ENCODE data around the gene KLK10.
"Not testable (repeated sequence)": the region's sequence is repeated elsewhere in the genome, so short reads cannot be mapped to it uniquely, and the experiment has no call there.

The KLK10 gene

DNA sequence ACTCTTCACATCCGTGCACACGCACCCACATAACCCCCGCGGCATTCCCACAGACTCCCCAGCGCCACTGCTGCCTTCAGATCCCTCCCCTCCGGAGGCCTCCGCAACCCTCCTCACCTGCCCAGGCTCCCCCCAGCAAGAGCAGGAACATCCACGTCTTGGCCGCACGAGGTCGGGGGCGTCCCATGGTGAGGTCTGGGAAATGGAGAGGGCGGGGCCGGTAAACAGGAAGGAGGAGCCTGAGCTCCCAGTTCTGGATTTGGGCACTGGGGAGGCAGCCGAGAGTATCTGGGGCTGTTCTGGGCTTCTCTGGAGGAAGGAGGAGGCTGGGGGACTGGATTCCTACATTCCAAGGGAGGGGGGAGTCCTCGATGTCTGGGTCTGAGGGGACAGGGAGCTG is 18.5 kb downstream of the KLK10 start:
- no peak for DNase-seq

DNA sequence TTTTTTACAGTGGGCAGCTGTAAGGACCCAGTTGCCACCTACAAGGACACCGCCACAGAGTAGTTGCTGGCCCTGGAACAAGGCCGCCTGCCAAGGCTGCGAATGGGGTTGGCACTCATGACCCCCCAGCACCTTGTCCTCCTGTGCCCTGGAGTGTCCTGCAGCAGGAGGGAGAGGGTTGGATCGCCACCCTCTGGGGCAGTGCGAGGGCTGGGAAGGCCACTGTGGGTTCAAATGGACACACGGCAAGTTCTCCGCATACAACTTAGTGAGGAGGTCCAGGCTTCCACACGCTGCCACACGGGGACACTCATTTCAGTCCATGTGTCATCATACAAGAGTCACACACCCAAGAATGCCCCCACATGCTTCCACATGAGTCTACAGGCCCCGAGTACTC is 19.1 kb downstream of the KLK10 start:
- no peak for DNase-seq

DNA sequence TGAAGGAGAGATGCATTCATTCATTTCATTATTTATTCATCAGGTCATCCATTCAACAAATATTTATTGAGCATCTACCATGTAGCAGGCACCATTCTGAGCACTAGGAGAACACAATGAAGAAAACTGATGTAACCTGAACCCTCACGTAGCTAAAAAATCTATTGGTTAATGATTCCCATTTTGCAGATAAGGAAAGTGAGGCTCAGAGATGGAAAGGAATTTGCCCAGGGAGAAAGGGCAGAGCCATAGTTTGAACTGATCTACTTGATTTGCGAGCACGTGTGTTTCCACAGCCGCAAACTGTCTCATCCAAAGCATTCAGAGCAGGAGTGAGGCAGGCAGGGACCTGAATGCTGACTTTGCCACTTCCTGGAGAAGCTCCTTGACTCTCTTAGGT is 20.8 kb downstream of the KLK10 start:
- no peak for DNase-seq

DNA sequence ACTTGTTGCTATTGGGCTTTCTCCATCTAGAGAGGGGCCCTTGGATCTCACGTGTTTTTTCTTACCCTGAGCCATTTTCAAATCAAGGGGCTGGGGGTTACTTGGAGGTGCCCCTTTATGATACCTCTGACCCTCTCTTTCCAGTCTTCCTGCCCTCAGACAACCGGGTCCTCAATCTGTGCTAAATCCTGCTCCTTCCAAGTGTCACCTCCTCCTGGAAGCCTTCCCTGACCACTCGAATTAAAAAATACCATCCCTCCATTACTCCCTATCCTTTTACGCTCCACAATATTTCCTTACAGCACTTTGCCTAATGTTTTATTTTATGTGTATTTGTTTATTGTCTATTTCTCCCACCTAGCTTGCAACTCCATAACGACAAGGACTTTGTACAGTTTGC is 21.4 kb downstream of the KLK10 start:
- DNase-seq, result no peak

DNA sequence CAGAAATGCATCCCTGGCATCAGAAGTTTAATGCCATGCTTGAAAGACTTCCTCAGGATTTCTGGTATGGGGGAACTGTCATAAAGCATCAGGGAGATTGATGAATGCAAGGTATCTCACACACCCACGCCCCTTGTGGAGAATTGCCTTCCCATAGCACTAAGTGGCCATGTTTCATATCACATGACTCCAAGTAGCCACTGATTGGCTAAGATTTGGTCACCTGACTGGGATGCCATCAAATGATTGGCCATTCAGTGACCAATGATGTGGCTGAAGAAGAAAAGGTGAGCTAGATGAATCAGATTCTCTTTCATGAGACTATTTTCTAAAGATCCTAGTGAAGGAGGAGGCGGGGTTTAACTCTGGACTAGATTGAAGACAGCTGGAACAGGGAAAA is 25.4 kb downstream of the KLK10 start:
- no peak for DNase-seq

DNA sequence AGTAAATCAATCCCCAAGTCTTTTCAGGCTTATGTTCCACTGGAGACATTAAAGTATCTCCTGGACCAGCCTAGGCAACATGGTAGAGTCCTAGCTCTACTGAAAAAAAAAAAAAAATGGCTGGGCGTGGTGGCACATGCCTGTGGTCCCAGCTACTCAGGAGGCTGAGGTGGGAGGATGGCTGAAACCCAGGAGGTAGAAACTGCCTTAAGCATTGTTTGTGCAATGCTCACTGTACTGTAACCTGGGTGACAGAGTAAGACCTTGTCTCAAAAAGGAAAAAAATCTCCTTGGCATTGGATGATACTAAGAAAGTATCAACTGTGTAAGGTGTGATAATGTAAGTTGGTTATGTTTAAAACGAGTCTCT is 26.9 kb downstream of the KLK10 start:
- DNase-seq, result no peak

DNA sequence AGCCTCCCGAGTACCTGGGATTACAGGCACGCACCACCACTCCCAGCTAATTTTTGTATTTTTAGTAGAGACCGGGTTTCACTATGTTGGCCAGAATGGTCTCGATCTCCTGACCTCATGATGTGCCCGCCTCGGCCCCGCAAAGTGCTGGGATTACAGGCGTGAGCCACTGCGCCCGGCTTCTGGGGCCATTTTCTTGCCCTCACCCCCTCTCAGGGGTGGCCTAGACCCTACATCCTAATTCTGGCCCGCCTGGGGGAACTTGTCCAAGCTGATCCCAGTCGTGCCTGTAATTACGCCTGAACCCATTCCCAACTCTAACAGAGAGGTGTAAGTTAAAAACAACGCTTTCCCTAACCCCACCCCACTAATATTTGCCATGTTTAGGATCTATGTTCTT is 35.1 kb downstream of the KLK10 start:
- DNase-seq, result not testable (repeated sequence)

- no peak for DNase-seq
Measured at GRCh38 chr19:50983625-50984292, 35.8 kb downstream of the KLK10 start, which contains the start of gene KLK7. Gene KLK7 (minus strand): TSS chr19:50983917. CDS start chr19:50982399, 1,518 bp downstream.

- no peak for DNase-seq
Measured at GRCh38 chr19:50982186-50982585, 37.3 kb downstream of the KLK10 start.

GRCh38 chr19:50981587-50982146 is 37.8 kb downstream of the KLK10 start:
- no peak for DNase-seq

DNA sequence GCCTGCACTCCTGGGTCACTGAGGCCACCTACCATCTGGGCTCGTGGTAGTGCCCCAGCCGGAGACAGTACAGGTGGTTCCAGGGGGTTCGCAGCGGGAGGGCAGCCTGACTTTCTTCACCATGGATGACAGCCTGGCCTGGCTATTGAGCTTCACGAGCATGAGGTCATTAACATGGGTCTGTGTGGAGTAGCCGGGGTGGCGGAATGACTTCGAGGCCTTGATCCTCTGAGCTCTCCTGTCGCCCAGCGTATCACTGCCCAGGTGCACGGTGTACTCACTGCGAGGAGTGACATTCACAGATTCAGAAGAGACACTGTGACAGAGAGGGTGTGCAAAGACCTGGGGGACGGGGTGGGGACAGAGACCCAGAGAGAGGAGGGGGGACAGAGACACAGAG is 39.3 kb downstream of the KLK10 start:
- DNase-seq, result no peak

GRCh38 chr19:50979758-50980157 is 39.8 kb downstream of the KLK10 start:
- DNase-seq, result no peak

GRCh38 chr19:50978772-50979390 is 40.6 kb downstream of the KLK10 start:
- DNase-seq, result no peak

DNA sequence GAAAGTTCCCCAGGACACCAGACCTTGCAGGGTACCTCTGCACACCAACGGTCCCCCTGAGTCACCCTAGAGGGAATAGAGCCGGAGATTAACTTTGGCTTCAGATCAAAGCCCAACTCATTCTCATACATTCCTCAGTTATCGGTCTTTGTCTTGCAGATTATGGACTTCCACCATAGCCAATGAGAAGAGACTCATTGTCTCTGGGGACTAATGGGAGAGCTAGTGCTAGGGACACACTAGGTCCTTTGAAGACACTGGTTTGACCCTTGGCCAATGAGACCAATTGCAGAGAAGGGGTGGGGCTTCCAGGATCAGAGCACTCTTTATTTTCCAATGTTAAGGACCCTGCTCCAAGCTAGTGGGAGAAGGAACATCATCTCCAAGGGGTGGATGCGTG is 41.9 kb downstream of the KLK10 start:
- no peak for DNase-seq

DNA sequence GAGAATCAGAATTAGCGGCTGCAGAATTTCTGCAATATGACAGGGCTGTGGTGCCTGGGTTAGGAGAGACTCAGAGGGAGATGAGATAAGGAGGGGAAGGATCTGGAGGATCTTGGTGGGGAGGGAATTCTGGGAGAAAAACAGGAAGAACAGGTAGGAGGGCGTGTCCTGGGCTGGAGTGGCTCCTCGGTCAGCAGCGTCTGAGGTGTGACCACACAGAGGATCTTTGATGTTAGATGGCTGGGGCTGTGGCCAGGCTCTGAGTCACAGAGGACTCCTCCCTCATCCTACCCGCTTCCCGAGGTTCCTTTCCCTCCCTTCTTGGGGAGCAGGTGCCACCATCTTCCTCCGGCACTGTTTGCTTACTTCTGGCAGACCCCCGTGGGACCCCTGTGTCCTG is 43.7 kb downstream of the KLK10 start:
- DNase-seq, result no peak

DNA sequence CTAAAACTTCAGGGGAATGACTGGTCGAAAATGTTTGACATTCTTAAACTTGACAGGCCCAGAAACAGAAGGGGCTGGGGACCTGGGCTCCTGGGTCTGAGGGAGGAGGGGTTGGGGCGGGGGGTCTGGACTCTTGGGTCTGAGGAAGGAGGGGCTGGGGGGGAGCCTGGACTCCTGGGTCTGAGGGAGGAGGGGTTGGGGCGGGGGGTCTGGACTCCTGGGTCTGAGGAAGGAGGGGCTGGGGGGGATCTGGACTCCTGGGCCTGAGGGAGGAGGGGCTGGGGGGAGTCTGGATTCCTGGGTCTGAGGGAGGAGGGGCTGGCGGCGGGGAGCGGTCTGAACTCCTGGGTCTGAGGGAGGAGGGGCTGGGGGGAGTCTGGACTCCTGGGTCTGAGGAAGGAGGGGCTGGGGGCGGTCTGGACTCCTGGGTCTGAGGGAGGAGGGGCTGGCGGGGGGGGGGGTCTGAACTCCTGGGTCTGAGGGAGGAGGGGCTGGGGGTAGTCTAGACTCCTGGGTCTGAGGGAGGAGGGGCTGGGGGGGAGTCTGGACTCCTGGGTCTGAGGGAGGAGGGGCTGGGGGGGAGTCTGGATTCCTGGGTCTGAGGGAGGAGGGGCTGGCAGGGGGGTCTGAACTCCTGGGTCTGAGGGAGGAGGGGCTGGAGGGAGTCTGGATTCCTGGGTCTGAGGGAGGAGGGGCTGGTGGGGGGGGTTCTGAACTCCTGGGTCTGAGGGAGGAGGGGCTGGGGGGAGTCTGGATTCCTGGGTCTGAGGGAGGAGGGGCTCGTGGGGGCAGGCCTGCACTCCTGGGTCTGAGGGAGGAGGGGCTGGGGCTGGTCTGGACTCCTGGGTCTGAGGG is 44.6 kb downstream of the KLK10 start:
- no peak for DNase-seq

GRCh38 chr19:50972795-50973376 is 46.6 kb downstream of the KLK10 start:
- DNase-seq, result no peak

DNA sequence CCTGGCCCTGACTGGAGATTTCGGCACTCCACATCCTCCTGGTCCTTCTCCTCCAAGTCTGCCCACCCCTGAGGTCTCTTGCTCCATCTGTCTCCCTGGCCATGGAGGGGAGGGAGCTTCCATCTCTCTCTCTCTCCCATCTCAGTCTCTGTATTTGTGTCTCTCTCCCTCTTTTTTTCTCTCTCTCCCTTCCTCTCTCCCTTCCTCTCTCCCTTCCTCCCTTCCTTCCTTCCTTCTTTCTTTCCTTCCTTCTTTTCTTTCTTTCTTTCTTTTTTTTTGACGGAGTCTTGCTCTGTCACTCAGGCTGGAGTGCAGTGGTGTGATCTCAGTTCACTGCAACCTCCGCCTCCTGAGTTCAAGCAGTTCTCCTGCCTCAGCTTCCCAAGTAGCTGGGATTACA is 49.7 kb downstream of the KLK10 start:
- DNase-seq, result not testable (repeated sequence)

DNA sequence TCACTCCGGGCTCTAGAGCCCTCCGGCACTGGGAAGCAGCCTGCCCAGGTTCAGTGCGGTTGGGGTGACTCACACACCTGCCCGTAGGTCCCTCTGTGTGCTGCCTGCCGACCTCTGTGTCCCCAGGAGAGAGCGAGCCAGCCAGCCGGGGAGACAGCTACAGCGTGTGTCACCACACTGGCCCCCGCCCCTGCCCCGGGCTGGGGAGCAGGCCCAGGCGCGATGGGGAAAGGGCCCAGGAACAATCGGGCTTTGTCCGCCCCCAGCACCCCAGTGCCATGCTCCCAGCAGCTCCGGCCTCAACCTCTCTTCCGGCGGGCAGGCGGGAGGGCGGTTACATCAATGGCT is 50.1 kb downstream of the KLK10 start, which contains the start of gene KLK6:
Gene KLK6 (minus strand): TSS at position 179 of the 348 bp plus-strand sequence. CDS start 1,487 bp downstream, outside the sequence.
- no peak for DNase-seq

DNA sequence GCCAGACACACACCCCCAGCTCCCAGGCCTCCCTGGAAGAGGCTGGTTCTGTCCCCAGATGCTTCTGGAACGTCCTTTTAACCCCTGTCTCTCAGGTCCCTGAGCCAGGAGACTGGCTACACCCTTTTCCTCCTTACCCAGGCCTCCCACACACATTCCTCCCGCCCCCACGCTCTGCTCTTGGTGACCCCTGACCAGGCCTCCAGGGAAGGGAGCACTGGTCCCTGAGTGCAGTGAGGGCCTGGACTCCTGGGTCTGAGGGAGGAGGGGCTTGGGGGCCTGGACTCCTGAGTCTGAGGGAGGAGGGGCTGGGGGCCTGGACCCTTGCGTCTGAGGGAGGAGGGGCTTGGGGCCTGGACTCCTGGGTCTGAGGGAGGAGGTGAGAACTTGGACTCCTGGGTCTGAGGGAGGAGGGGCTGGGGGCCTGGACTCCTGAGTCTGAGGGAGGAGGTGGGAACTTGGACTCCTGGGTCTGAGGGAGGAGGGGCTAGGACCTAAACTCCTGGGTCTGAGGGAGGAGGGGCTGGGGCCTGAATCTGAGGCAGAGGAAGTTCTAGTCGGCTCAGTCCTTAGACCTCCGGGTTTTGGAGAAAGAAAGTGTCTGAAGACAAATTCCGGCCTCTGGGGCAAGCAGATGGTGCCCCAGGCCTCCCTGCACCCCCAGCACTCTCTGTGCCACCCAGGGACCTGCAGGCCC is 50.6 kb downstream of the KLK10 start:
- DNase-seq, result no peak

DNA sequence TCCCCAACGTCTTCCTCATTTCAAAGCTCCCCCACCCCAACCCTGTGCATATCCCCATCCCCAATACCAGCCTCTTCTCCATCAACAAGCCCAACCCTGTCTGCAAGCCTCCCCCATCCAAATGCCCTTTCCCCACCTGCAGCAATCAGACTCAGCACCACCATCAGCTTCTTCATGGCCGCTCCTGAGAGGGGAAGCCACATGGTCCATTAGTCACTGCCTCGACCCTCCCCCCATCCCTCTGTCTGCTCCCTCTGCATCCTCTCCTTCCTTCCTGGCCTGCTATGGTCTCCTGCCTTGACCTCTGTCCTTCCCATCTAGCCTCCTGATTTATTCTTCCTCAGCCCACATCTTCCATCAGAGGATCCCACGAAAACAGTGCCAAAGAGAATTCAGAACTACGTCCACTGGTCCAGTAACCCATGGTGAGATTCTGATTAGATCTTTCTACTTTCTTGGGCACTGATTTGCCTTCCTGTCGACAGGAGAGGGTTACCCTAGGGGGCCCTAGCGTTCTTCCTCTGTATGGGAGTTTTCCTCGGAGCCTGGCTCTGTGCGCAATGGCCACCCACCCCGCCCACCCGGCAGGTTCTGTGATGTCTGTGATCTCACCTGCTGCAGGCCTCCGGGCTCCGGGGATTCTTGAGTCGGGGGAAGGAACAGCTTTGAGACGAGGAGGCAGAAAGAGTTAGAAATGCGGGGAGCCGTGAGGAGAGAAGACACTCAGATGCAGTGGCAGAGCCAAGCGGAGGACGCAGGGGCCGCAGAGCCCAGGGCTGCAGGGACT is 51.4 kb downstream of the KLK10 start:
- no peak for DNase-seq

GRCh38 chr19:50964266-50964665 is 55.2 kb downstream of the KLK10 start:
- DNase-seq, result no peak
